H1 (cell line): ENCODE data around the gene S100A13. TPM values are rescaled to one million over a fixed set of nuclear protein-coding genes. Genes with fewer than 3 reads are reported as not detected.

Experiments used
- polyA plus RNA-seq, 7 experiments: library from polyadenylated mRNA; depleted of rRNA in 3 of 7; stranded (reverse) in 5 of 7; unstranded in 2 of 7; fragments of >200 nt in 5 of 7; fragments of 200-250 nt in 2 of 7; gene quantifications; 1 replicate in 5 of 7; 2 replicates in 1 of 7; 4 replicates in 1 of 7; pipeline versions ENCODE4 v1.2.1 to v1.2.3, GENCODE V29; 2011 to 2013; ENCODE audit warnings: missing spikeins in 2 of 7, mixed read lengths in 2 of 7
- total RNA-seq: library from RNA; stranded (reverse); fragmentation: NEBNext Ultra II Directional; extraction: Animal tissue kit (Norgen Biotek cat#: 25700); gene quantifications from 2 replicates; pipeline ENCODE4 v1.2.1, GENCODE V29; 2021
- TF ChIP-seq, protein P1 (sequence below): IDR thresholded peaks from 2 replicates; pipeline ENCODE4 v1.6.1; 2011; ENCODE audit warnings: low read length, improper control_type of control experiment

The S100A13 gene
- total and polyA plus RNA-seq, 2 of the 8 experiments (the other 6 are each of a cell fraction or from before 2014, with no cell fraction given): 63.6 to 127 TPM

DNA sequence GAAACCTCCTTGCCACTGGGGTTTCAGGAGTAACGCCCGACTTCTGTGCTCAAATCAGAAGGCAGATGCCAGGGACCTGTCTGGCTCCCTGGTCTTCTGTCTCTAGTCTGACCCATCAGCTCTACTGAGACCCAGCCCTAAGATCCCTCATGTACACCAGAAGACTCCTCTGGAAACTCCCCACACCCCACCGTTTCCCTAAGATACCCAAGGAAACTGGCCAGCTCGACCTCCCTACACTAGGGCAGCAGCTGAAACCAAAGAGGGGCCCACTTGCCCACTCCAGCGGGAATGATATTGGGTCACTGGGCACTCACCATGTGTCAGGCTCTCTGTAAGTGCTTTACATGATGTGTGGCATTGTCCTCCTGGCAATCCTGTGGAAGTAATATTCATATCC is 13.9 kb downstream of the S100A13 start (continued):
- TF ChIP-seq, protein P1, sequence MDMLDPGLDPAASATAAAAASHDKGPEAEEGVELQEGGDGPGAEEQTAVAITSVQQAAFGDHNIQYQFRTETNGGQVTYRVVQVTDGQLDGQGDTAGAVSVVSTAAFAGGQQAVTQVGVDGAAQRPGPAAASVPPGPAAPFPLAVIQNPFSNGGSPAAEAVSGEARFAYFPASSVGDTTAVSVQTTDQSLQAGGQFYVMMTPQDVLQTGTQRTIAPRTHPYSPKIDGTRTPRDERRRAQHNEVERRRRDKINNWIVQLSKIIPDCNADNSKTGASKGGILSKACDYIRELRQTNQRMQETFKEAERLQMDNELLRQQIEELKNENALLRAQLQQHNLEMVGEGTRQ: no peak
